NCI-H345 treated with DMSO at 0.1 percent for 48 hours (cell line): Measurements from ENCODE around the gene RHOBTB1.
"Not testable (repeated sequence)": the region's sequence is repeated elsewhere in the genome, so short reads cannot be mapped to it uniquely, and the experiment has no call there.

Source experiments
- DNase-seq: peaks from one replicate; lab custom pipeline; 2025; ENCODE audit not compliant: unreplicated experiment; lab: John Stamatoyannopoulos, UW

RHOBTB1 gene

GRCh38 chr10:60869652-60870415, 74.2 kb downstream of the RHOBTB1 start:
- DNase-seq = no peak

DNA sequence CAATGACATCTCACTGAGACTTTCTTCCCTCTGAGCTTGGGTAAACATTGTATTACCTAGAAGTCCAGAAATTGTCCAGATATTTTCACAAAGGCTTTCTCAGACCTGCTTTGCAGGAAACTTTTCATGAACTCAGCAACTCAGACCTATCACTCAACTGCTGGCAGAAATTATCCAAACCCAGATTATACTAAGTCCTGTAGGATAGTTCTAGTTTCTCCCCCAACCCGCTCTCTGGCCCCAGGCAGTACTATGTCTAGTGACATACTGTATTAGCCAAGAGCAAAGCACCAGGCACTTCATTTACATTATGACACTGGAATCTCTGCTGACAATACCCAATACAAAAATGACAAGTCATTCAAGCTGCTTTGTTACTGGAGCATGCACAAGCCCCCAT, 75.0 kb downstream of the RHOBTB1 start:
- DNase-seq = no peak

GRCh38 chr10:60865198-60865783, 78.7 kb downstream of the RHOBTB1 start:
- no peak for DNase-seq

GRCh38 chr10:60863796-60864195, 80.2 kb downstream of the RHOBTB1 start:
- DNase-seq = no peak

GRCh38 chr10:60862517-60862916, 81.5 kb downstream of the RHOBTB1 start:
- no peak for DNase-seq

DNA sequence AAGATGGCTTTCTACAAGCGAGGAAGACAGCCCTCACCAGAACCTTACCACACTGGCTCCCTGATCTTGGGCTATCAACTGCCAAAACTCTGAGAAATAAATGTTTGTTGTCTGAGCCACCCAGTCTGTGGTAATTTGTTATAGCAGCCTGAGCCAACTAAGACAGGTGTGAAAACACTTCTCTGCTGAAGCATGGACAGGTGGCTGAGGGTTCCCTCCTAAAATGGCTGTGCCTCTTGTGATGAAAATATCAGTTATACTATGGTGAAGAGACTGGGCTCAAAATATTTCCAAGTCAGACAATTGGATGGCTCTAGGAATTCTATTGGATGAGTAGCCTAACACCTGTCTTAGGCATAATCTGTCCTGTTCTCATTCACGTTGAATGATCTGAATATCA, 87.6 kb downstream of the RHOBTB1 start:
- DNase-seq = no peak

DNA sequence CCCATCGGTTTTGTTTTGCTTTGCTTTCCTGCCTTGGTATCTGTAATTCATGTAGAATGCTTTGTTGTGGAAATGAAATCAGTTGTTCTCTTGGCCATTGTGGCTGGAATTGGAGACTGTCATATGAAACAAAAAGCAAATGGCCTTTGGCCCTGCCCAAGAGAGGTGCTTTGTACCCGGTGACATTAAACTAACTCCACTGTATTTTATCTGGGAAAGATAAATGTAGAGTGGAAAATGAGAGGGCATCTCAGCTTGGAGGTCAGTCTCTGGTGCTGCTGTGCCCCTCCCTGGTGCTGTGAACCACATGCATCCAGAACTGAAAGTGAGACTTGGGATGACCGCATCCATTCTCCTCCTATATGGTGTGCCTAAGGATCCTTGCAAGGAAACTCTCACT, 90.3 kb downstream of the RHOBTB1 start:
- DNase-seq = no peak

- no peak for DNase-seq
Observed at GRCh38 chr10:60853107-60853506, 90.9 kb downstream of the RHOBTB1 start.

GRCh38 chr10:60849740-60850139, 94.2 kb downstream of the RHOBTB1 start:
- no peak for DNase-seq

DNA sequence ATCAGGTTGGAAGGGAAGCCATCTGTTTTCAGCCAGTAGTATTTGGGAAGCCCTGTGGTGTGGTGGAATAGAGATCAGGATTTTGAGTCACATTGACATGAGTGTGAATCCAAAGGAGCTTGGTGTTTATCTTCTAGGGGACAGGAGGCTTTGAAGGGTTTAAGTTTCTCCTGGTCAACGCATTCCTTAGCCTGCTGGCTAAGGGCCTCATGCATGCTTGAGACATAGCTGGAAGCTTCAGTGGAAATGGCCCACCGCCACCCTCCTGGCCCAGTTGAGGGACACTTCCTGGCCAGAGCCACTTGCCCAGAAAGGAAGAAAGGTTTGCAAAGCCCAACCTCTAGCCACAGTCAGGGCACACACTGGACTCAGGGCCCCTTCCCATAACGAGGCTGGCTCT, 94.8 kb downstream of the RHOBTB1 start:
- DNase-seq = no peak

- no peak for DNase-seq
Observed at GRCh38 chr10:60848680-60849079, 95.3 kb downstream of the RHOBTB1 start.

DNA sequence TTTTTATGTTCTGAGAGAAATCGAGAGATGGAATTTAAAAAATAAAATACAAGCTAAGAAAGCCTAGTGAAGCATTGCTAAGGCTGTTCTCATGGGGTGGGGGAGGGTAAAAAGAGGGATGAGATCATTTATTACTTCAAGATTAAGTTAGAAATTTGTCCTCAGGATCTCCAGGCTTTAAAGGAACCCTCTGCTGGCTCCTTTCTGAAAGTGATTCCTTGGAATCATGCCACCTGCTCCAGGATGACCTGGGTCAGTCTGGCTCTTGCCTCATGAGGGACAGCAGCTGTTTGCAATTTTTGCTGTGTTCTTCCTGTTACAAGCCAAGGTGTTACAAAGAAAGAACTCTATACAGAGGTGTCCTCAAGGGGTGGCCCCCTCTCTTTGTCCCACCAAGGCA, 95.9 kb downstream of the RHOBTB1 start:
- DNase-seq = no peak

GRCh38 chr10:60846173-60846572, 97.8 kb downstream of the RHOBTB1 start:
- no peak for DNase-seq

- DNase-seq = no peak
Observed at GRCh38 chr10:60845038-60845437, 98.9 kb downstream of the RHOBTB1 start.

GRCh38 chr10:60842694-60843093, 101.3 kb downstream of the RHOBTB1 start:
- DNase-seq = no peak

DNA sequence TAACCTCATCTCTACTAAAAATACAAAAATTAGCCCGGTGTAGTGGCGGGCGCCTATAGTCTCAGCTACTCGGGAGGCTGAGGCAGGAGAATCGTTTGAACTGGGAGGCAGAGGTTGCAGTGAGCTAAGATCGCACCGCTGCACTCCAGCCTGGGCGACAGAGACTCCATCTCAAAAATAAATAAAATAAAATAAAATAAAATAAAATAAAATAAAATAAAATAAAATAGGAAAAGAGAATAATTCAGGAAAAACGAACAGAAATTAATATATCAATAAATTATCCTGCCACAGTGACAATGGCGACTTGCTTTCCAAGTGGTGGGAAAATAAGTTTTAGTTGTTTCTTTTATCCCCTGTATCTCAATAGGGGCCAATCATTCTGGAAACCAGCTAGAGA, 102.8 kb downstream of the RHOBTB1 start:
- not testable (repeated sequence) for DNase-seq

DNA sequence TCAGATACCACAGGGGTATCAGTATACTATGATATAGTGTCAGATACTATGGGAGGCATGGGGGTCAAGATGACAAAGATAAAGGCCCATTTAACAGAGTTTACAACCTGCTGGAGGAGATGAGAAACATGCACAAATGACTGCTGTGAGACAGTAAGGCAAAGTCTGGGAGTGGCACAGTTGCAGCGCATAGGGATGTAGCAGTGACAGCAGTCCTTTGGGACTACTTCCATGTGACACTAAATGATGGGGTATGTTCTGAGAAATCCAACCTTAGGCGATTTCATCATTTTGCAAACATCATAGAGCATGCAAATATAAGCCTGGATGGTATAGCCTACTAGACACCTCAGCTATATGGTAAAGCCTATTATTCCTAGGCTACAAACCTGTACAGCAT, 108.9 kb downstream of the RHOBTB1 start:
- DNase-seq = no peak

DNA sequence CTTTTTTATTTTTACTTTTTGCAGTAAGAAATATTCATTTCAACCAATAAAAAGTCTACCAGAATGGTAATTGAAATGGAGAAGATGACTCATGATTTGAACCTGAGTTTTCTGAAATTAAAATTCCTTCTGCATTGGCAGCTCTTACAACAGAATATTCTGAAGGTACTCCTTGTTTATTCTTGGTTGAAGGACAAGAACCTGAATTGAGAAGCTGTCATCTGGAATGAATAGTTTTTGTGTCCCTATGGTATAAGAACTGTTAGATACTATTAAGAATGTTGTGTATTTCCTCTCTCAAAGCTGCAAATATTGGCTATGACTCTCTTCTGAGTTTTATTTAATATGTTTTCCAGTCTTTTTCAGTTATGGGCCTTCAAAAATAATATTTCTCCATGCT, 109.6 kb downstream of the RHOBTB1 start:
- no peak for DNase-seq

GRCh38 chr10:60832136-60832535, 111.8 kb downstream of the RHOBTB1 start:
- DNase-seq = not testable (repeated sequence)

- no peak for DNase-seq
Observed at GRCh38 chr10:60828489-60828852, 115.5 kb downstream of the RHOBTB1 start.

- no peak for DNase-seq
Observed at GRCh38 chr10:60827791-60828488, 116.0 kb downstream of the RHOBTB1 start.

DNA sequence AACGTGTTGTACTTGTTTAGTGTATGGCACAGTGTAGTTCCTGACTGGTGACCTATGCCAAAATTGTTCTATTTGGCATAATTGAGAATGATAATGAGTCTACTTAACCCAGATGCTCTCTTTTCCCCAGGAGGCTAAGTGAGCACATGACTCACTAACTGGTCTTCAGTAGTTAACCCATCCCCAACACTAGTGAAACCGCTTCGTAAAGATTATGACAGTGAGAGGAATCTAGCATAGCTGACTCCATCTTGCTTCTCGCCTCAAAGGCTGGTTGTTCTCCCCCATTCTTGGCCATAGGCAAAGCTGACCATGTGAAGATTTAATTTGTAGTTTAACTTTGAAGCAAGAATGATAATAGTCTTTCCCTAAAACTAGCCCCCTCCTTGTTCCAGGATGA, 118.5 kb downstream of the RHOBTB1 start:
- DNase-seq = no peak
